ENCODE results near the gene TMEM60.

The TMEM60 gene

DNA sequence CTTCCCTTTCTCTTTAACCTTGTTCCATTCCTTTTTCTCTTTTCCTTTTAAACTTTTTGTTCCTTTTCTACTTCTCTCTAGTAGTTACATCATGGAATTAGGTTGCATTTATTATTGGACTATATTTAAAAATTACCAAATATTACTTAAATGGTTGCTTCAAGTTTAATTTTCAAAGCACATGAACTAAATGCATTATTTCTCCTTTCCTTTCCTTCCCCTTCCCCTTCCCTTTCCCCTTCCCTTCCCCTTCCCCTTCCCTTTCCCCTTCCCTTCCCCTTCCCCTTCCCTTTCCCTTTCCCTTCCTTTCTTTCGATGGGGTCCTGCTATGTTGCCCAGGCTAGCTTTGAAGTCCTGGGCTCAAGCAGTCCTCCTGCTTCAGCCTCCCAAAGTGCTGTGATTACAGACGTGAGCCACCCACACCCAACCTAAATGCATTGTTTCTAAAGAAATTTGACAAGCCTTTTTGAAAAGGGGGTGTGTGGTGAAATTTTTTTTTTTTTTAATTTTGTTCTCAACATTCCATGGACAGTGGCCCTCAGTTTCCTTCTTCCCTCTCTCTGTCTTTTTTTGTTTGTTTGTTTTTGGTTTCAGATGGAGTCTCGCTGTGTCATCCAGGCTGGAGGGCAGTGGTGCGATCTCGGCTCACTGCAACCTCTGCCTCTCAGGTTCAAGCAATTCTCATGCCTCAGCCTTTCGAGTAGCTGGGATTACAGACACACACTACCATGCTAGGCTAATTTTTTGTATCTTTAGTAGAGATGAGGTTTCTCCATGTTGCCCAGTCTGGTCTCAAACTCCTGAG, 31.2 kb downstream of the TMEM60 start:
- peak overlapping the region; percentile 57 for H3K27ac Mint-ChIP-seq

GRCh38 chr7:77765906-77766800, 32.1 kb downstream of the TMEM60 start:
- Mint-ChIP-seq H3K4me3 (no peak overlapping the region), H3K27me3 (no peaks in the 10 kb centered on the region), H3K9me3 (no peaks in the 10 kb centered on the region), H3K36me3 (peaks cover 38% of the 10 kb centered on the region), H3K4me1 (peaks cover 45% of the 10 kb centered on the region), H3K27ac (no peak overlapping the region)
- no peak for ATAC-seq

More for the DNA sequence above, 31.2 kb downstream of the TMEM60 start:
- H3K27me3 Mint-ChIP-seq = no peaks in the 10 kb centered on the region
- peaks cover 41% of the 10 kb centered on the region for H3K4me1 Mint-ChIP-seq
- no peak overlapping the region for H3K4me3 Mint-ChIP-seq
- no peaks in the 10 kb centered on the region for H3K9me3 Mint-ChIP-seq
- peaks cover 41% of the 10 kb centered on the region for H3K36me3 Mint-ChIP-seq
- ATAC-seq = no peak

DNA sequence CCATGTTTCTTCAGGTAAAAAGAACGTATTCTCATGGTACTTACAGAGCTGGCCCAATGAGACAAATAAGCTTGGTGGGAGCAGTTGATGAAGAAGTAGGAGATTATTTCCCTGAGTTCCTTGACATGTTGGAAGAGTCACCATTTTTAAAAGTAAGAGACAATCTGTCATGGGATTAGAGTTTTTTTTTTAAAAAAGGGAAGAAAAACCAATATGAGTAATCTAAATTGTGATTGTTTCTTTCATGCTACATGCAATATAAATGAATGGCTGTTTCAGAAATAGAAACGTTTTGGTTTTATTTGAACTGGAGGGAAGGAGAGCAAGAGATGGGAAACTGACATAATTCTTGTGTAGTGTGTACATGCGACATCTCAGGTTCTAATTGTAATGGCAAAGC, 32.8 kb downstream of the TMEM60 start:
- H3K27ac Mint-ChIP-seq = no peak overlapping the region
- H3K36me3 Mint-ChIP-seq = peaks cover 33% of the 10 kb centered on the region
- H3K9me3 Mint-ChIP-seq = no peaks in the 10 kb centered on the region
- no peak overlapping the region for H3K4me3 Mint-ChIP-seq
- H3K27me3 Mint-ChIP-seq = no peaks in the 10 kb centered on the region
- peaks cover 47% of the 10 kb centered on the region for H3K4me1 Mint-ChIP-seq
- no peak for ATAC-seq

DNA sequence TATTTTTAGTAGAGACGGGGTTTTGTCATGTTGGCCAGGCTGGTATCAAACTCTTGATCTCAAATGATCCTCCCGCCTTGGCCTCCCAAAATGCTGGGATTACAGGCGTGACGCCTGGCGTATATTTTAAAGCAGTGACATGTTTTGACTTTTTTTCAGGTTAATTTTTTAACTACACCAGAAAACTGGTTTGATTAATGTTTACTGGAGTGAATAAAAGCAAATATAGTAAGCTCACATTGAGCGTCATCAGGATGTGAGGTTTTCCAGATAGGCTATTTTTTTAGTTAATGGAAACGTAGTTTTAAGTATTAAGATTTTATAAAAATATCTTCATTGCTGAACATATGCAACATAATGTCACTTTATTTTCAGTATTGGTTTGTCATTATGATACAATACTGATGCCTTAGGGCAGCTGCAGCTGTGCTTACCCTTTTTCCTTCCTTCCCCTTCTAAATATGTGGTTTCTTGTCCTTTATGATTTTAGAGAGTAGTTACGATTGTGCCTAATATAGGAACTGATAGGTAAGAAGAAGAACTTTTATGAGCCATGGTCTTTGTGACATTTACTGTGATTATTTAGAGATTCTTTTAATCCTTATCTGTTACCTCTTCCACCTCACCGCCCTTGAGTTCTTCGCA, 37.3 kb downstream of the TMEM60 start:
- Mint-ChIP-seq H3K9me3 (no peaks in the 10 kb centered on the region), H3K36me3 (peaks cover 6% of the 10 kb centered on the region), H3K27ac (no peak overlapping the region), H3K27me3 (no peaks in the 10 kb centered on the region), H3K4me1 (peaks cover 44% of the 10 kb centered on the region), H3K4me3 (no peak overlapping the region)
- ATAC-seq = peak; percentile 71

- Mint-ChIP-seq H3K27me3 (no peaks in the 10 kb centered on the region), H3K4me3 (no peak overlapping the region), H3K36me3 (peaks cover 2% of the 10 kb centered on the region), H3K4me1 (peaks cover 35% of the 10 kb centered on the region), H3K9me3 (no peaks in the 10 kb centered on the region), H3K27ac (no peak overlapping the region)
- peak; percentile 55 for ATAC-seq
Measured at GRCh38 chr7:77759294-77759889, 38.8 kb downstream of the TMEM60 start.

DNA sequence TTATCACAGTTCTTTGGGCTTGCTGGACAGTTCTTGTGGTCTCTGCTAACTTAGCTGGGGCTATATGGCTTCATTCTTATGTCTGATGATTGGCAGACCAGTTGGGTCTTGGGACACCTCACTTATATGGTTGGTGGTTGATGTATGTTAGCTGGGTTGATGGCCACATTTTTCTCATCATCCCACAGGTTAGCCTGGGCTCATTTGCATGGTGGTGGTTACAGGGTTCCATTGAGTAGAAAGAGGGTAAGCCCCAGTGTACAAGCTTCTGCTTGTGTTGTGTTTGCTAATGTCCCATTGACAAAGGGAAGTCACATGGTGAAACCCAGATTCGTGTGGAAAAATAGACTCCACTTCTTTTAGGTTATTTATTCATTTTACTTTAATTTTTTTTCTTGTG, 40.6 kb downstream of the TMEM60 start:
- Mint-ChIP-seq H3K27ac (no peak overlapping the region), H3K36me3 (peaks cover 6% of the 10 kb centered on the region), H3K4me3 (no peak overlapping the region), H3K4me1 (peaks cover 31% of the 10 kb centered on the region), H3K27me3 (no peaks in the 10 kb centered on the region), H3K9me3 (no peaks in the 10 kb centered on the region)
- ATAC-seq = peak; percentile 93

- H3K4me1 Mint-ChIP-seq = peaks cover 31% of the 10 kb centered on the region
- no peak overlapping the region for H3K4me3 Mint-ChIP-seq
- no peak for ATAC-seq
Measured at GRCh38 chr7:77753173-77753572, 45.1 kb downstream of the TMEM60 start.

DNA sequence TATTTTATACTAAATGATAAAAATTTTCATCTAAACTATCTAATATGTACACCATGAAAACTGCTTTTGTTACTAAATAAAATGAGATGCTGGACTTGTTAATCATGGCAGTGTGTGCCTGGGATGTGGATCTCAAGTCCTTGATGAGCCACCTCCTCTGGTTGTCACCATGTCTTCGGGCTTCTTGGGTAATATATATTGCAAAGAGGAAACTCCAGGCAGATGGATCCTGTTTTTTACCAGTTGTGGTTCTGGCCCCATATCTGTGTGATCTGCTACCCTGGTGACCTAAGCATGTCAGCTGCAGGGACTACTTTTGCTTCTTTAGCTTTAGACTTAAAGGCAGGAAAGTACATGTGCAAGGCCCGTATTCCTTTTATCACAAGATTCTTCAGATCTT, 46.2 kb downstream of the TMEM60 start:
- no peaks in the 10 kb centered on the region for H3K9me3 Mint-ChIP-seq
- H3K27me3 Mint-ChIP-seq = no peaks in the 10 kb centered on the region
- ATAC-seq = no peak
- H3K4me1 Mint-ChIP-seq = peaks cover 32% of the 10 kb centered on the region
- peaks cover 27% of the 10 kb centered on the region for H3K36me3 Mint-ChIP-seq
- no peak overlapping the region for H3K4me3 Mint-ChIP-seq
- no peak overlapping the region for H3K27ac Mint-ChIP-seq

More at GRCh38 chr7:77753173-77753572, 45.1 kb downstream of the TMEM60 start:
- no peaks in the 10 kb centered on the region for H3K9me3 Mint-ChIP-seq
- peaks cover 27% of the 10 kb centered on the region for H3K36me3 Mint-ChIP-seq
- H3K27me3 Mint-ChIP-seq = no peaks in the 10 kb centered on the region
- no peak overlapping the region for H3K27ac Mint-ChIP-seq

DNA sequence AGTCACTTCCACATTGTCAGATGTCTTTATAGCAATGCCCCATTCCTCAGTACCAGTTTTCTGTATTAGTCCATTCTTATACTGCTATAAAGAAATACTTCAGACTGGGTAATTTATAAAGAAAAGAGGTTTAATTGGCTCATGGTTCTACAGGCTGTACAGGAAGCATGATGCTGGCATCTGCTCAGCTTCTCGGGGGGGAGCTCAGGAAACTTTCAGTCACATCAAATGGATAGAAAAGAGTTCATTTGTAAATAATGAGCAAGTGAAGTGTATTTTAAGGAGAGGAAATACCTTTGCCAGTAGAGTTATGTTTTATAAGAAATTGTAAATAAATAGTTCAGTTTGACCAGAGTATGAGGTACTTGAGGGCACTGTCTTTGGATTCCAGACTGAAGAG, 50.5 kb downstream of the TMEM60 start:
- Mint-ChIP-seq H3K4me3 (no peak overlapping the region), H3K27ac (peak overlapping the region; percentile 27), H3K4me1 (peaks cover 37% of the 10 kb centered on the region), H3K9me3 (no peaks in the 10 kb centered on the region), H3K27me3 (no peaks in the 10 kb centered on the region), H3K36me3 (peaks cover 28% of the 10 kb centered on the region)
- ATAC-seq = no peak

- H3K4me1 Mint-ChIP-seq = peaks cover 32% of the 10 kb centered on the region
- no peak overlapping the region for H3K4me3 Mint-ChIP-seq
- no peak for ATAC-seq
- H3K27ac Mint-ChIP-seq = peak overlapping the region; percentile 27
- peaks cover 29% of the 10 kb centered on the region for H3K36me3 Mint-ChIP-seq
- no peaks in the 10 kb centered on the region for H3K27me3 Mint-ChIP-seq
- H3K9me3 Mint-ChIP-seq = no peaks in the 10 kb centered on the region
Measured at GRCh38 chr7:77747178-77747577, 51.1 kb downstream of the TMEM60 start.

DNA sequence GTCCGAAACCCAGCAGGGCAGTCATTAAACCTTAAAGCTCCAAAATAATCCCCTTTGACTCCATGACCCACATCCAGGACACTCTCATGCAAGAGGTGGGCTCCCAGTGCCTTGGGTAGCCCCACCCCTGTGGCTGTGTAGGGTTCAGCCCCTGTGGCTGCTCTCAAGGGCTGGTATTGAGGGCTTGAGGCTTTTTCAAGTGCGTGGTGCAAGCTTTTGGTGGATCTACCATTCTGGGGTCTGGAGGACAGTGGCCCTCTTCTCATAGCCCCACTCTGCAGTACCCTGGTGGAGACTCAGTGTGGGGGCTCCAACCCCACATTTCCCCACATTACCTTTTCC, 51.4 kb downstream of the TMEM60 start:
- Mint-ChIP-seq H3K9me3 (no peaks in the 10 kb centered on the region), H3K36me3 (peaks cover 33% of the 10 kb centered on the region), H3K27me3 (no peaks in the 10 kb centered on the region), H3K27ac (no peak overlapping the region), H3K4me1 (peaks cover 30% of the 10 kb centered on the region), H3K4me3 (no peak overlapping the region)
- no peak for ATAC-seq

GRCh38 chr7:77746164-77746823, 51.9 kb downstream of the TMEM60 start:
- H3K9me3 Mint-ChIP-seq = no peaks in the 10 kb centered on the region
- no peaks in the 10 kb centered on the region for H3K27me3 Mint-ChIP-seq
- H3K36me3 Mint-ChIP-seq = peaks cover 34% of the 10 kb centered on the region
- no peak for ATAC-seq
- H3K4me1 Mint-ChIP-seq = peaks cover 30% of the 10 kb centered on the region
- H3K4me3 Mint-ChIP-seq = no peak overlapping the region
- H3K27ac Mint-ChIP-seq = no peak overlapping the region

DNA sequence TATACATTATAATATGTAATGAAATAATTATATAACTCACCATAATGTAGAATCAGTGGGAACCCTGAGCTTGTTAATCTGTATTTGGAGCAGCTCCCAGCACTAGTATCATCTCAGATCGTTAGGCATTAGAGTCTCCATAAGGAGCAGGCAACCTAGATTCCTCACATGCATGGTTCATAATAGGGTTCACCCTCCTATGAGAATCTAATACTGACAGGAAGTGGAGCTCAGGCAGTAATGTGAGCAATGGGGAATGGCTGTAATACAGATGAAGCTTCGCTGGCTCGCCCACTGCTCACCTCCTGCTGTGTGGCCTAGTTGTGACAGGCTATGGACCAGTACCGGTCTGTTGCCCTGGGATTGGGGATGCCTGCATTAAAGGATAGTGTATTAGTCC, 52.5 kb downstream of the TMEM60 start:
- Mint-ChIP-seq H3K27me3 (no peaks in the 10 kb centered on the region), H3K36me3 (peaks cover 29% of the 10 kb centered on the region), H3K9me3 (no peaks in the 10 kb centered on the region), H3K4me1 (peaks cover 30% of the 10 kb centered on the region), H3K4me3 (no peak overlapping the region), H3K27ac (no peak overlapping the region)
- no peak for ATAC-seq

All from stimulated activated memory B cell treated with anti-CD40 and anti-IgM and Interleukin-4, amounts not matched to agents 10 μg/mL and 1 μg/mL and 100 μg/mL, for 72 hours (primary cell).